Muscle layer of colon (tissue), 2 donors: ENCODE results near the gene OSER1.

Experiments used
- H3K27ac ChIP-seq: one replicate; pipeline ENCODE4 v1.7.0; 2013; ENCODE audit warnings: low read depth, mild to moderate bottlenecking, low read length, moderate library complexity
- H3K27me3 ChIP-seq, 2 donors: one replicate each; pipeline ENCODE4 v1.7.0; 2013; ENCODE audit warnings: low read length in 2 of 2, mild to moderate bottlenecking in 2 of 2; ENCODE audit not compliant: insufficient read depth in 2 of 2, control insufficient read depth in 1 of 2
- H3K36me3 ChIP-seq: one replicate; pipeline ENCODE4 v1.7.0; 2013; ENCODE audit warnings: mild to moderate bottlenecking, low read length; ENCODE audit not compliant: insufficient read depth
- H3K4me1 ChIP-seq: one replicate; pipeline ENCODE4 v1.7.0; 2013; ENCODE audit warnings: mild to moderate bottlenecking, low read length; ENCODE audit not compliant: insufficient read depth
- H3K4me3 ChIP-seq, 2 donors: one replicate each; pipeline ENCODE4 v1.7.0; 2013; ENCODE audit warnings: low read length in 2 of 2, low read depth in 1 of 2, mild to moderate bottlenecking in 1 of 2, moderate library complexity in 1 of 2
- H3K9ac ChIP-seq: one replicate; pipeline ENCODE4 v1.7.0; 2013; ENCODE audit warnings: low read length
- H3K9me3 ChIP-seq: one replicate; pipeline ENCODE4 v1.7.0; 2013; ENCODE audit warnings: mild to moderate bottlenecking, low read length
- donor health status: abdominal sarcoma.
- donor health status: Adenocarcinoma of cecum.

OSER1 gene

GRCh38 chr20:44222633-44223368 lies 12.2 kb upstream of the OSER1 start:
- Histone ChIP-seq H3K36me3 (peaks cover 11% of the 10 kb centered on the region), H3K4me1 (no peaks in the 10 kb centered on the region), H3K4me3 (no peak overlapping the region), H3K27me3 (no peaks in the 10 kb centered on the region), H3K9me3 (no peaks in the 10 kb centered on the region), H3K27ac (no peak overlapping the region), H3K9ac (no peak overlapping the region)

- no peaks in the 10 kb centered on the region for H3K9me3 ChIP-seq
- H3K27ac ChIP-seq: no peak overlapping the region
- peaks cover 11% of the 10 kb centered on the region for H3K36me3 ChIP-seq
- H3K27me3 ChIP-seq: no peaks in the 10 kb centered on the region
- no peaks in the 10 kb centered on the region for H3K4me1 ChIP-seq
- H3K9ac ChIP-seq: no peak overlapping the region
- H3K4me3 ChIP-seq: no peak overlapping the region
Measured at GRCh38 chr20:44222027-44222426, 11.5 kb upstream of the OSER1 start.

- no peak overlapping the region for H3K27ac ChIP-seq
- H3K36me3 ChIP-seq: peaks cover 11% of the 10 kb centered on the region
- no peak overlapping the region for H3K9ac ChIP-seq
- H3K4me1 ChIP-seq: no peaks in the 10 kb centered on the region
- H3K4me3 ChIP-seq: no peak overlapping the region
- no peaks in the 10 kb centered on the region for H3K27me3 ChIP-seq
- H3K9me3 ChIP-seq: no peaks in the 10 kb centered on the region
Measured at GRCh38 chr20:44221368-44221954, 10.9 kb upstream of the OSER1 start.

GRCh38 chr20:44219791-44220190 lies 9.2 kb upstream of the OSER1 start:
- no peaks in the 10 kb centered on the region for H3K27me3 ChIP-seq
- H3K9me3 ChIP-seq: no peaks in the 10 kb centered on the region
- H3K9ac ChIP-seq: no peak overlapping the region
- H3K4me3 ChIP-seq: no peak overlapping the region
- H3K4me1 ChIP-seq: no peaks in the 10 kb centered on the region
- no peak overlapping the region for H3K27ac ChIP-seq
- peaks cover 6% of the 10 kb centered on the region for H3K36me3 ChIP-seq

- Histone ChIP-seq H3K9me3 (no peaks in the 10 kb centered on the region), H3K27ac (no peak overlapping the region), H3K9ac (no peak overlapping the region), H3K36me3 (peaks cover 6% of the 10 kb centered on the region), H3K27me3 (no peaks in the 10 kb centered on the region), H3K4me3 (no peak overlapping the region), H3K4me1 (no peaks in the 10 kb centered on the region)
Measured at GRCh38 chr20:44219170-44219730, 8.7 kb upstream of the OSER1 start.

- no peak overlapping the region for H3K9ac ChIP-seq
Measured at GRCh38 chr20:44218446-44218845, 7.9 kb upstream of the OSER1 start.

GRCh38 chr20:44217342-44218092 lies 6.9 kb upstream of the OSER1 start:
- H3K9me3 ChIP-seq: no peaks in the 10 kb centered on the region
- H3K9ac ChIP-seq: no peak overlapping the region
- H3K36me3 ChIP-seq: peaks cover 6% of the 10 kb centered on the region
- H3K27me3 ChIP-seq: no peaks in the 10 kb centered on the region
- no peaks in the 10 kb centered on the region for H3K4me1 ChIP-seq
- no peak overlapping the region for H3K27ac ChIP-seq
- H3K4me3 ChIP-seq: no peak overlapping the region

More at GRCh38 chr20:44218446-44218845, 7.9 kb upstream of the OSER1 start:
- Histone ChIP-seq H3K4me1 (no peaks in the 10 kb centered on the region), H3K36me3 (peaks cover 6% of the 10 kb centered on the region), H3K9me3 (no peaks in the 10 kb centered on the region), H3K4me3 (no peak overlapping the region), H3K27me3 (no peaks in the 10 kb centered on the region), H3K27ac (no peak overlapping the region)

- Histone ChIP-seq H3K4me3 (no peak overlapping the region), H3K27ac (no peak overlapping the region), H3K9ac (no peak overlapping the region), H3K9me3 (no peaks in the 10 kb centered on the region), H3K4me1 (peaks cover 11% of the 10 kb centered on the region), H3K27me3 (no peaks in the 10 kb centered on the region), H3K36me3 (peaks cover 6% of the 10 kb centered on the region)
Measured at GRCh38 chr20:44215125-44215524, 4.6 kb upstream of the OSER1 start.

GRCh38 chr20:44212792-44213191 lies 2.2 kb upstream of the OSER1 start:
- Histone ChIP-seq H3K9me3 (no peaks in the 10 kb centered on the region), H3K27ac (no peak overlapping the region), H3K36me3 (no peaks in the 10 kb centered on the region), H3K27me3 (no peaks in the 10 kb centered on the region), H3K9ac (no peak overlapping the region), H3K4me1 (peaks cover 26% of the 10 kb centered on the region), H3K4me3 (no peak overlapping the region)

- H3K4me1 ChIP-seq: peaks cover 34% of the 10 kb centered on the region
- no peaks in the 10 kb centered on the region for H3K36me3 ChIP-seq
- H3K4me3 ChIP-seq: peak overlapping the region; percentile 59 to 84
- peak overlapping the region; percentile 69 for H3K9ac ChIP-seq
- no peaks in the 10 kb centered on the region for H3K27me3 ChIP-seq
- H3K9me3 ChIP-seq: no peaks in the 10 kb centered on the region
- peak overlapping the region; percentile 91 for H3K27ac ChIP-seq
Measured at GRCh38 chr20:44211177-44212039, 837 bp upstream of the OSER1 start.
